Fibroblast of the aortic adventitia (primary cell): ENCODE results near the gene HOXD9. TPM values are rescaled to one million over a fixed set of nuclear protein-coding genes. Genes with fewer than 3 reads are reported as not detected.

ENCODE experiments used
- DNase-seq: peaks from one replicate; pipeline ENCODE4 v3.0.0-alpha.2; 2010; ENCODE audit warnings: low read depth
- H3K4me3 ChIP-seq: 2 replicates; pipeline ENCODE4 v1.5.1; 2011; ENCODE audit warnings: low read depth, mild to moderate bottlenecking, control low read depth, low read length, moderate library complexity
- total RNA-seq: library from RNA; depleted of rRNA; stranded (reverse); fragments of >200 nt; gene quantifications from 2 replicates; pipeline ENCODE4 v1.2.3, GENCODE V29; 2012; ENCODE audit warnings: low replicate concordance
- TF ChIP-seq, protein P1 (sequence below): IDR thresholded peaks from 2 replicates; pipeline ENCODE4 v1.5.1; 2011; ENCODE audit warnings: mild to moderate bottlenecking, low read length, control low read depth, inconsistent platforms; ENCODE audit not compliant: insufficient read depth

Gene HOXD9
- total RNA-seq, 1 donor, result not detected

GRCh38 chr2:176103742-176104315 is 18.7 kb upstream of the HOXD9 start:
- H3K4me3 ChIP-seq, result no peak overlapping the region
- no peak for DNase-seq
- TF ChIP-seq, protein P1, sequence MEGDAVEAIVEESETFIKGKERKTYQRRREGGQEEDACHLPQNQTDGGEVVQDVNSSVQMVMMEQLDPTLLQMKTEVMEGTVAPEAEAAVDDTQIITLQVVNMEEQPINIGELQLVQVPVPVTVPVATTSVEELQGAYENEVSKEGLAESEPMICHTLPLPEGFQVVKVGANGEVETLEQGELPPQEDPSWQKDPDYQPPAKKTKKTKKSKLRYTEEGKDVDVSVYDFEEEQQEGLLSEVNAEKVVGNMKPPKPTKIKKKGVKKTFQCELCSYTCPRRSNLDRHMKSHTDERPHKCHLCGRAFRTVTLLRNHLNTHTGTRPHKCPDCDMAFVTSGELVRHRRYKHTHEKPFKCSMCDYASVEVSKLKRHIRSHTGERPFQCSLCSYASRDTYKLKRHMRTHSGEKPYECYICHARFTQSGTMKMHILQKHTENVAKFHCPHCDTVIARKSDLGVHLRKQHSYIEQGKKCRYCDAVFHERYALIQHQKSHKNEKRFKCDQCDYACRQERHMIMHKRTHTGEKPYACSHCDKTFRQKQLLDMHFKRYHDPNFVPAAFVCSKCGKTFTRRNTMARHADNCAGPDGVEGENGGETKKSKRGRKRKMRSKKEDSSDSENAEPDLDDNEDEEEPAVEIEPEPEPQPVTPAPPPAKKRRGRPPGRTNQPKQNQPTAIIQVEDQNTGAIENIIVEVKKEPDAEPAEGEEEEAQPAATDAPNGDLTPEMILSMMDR, result no peak

- TF ChIP-seq, protein P1, result peak; percentile 1
- H3K4me3 ChIP-seq, result no peak overlapping the region
- no peak for DNase-seq
Measured at GRCh38 chr2:176104316-176105077, 18.0 kb upstream of the HOXD9 start.

- TF ChIP-seq, protein P1, result no peak
- H3K4me3 ChIP-seq, result no peak overlapping the region
- no peak for DNase-seq
Measured at GRCh38 chr2:176105078-176105729, 17.3 kb upstream of the HOXD9 start.

GRCh38 chr2:176105730-176106580 is 16.6 kb upstream of the HOXD9 start:
- DNase-seq, result no peak
- TF ChIP-seq, protein P1, result no peak
- H3K4me3 ChIP-seq, result no peak overlapping the region

GRCh38 chr2:176106581-176107539 is 15.7 kb upstream of the HOXD9 start, which contains the start of gene HOXD11:
TSS of gene HOXD11 (plus strand) at chr2:176107280. CDS start at chr2:176107356, 76 bp downstream.
- peak; percentile 28 for DNase-seq
- H3K4me3 ChIP-seq, result no peak within 1 kb of the TSS
- TF ChIP-seq, protein P1, result no peak
